ENCODE data around the gene NTF4. TPM values are rescaled to one million over a fixed set of nuclear protein-coding genes. Genes with fewer than 3 reads are reported as not detected.

NTF4 gene
- total RNA-seq, 1 donor, result not detected

DNA sequence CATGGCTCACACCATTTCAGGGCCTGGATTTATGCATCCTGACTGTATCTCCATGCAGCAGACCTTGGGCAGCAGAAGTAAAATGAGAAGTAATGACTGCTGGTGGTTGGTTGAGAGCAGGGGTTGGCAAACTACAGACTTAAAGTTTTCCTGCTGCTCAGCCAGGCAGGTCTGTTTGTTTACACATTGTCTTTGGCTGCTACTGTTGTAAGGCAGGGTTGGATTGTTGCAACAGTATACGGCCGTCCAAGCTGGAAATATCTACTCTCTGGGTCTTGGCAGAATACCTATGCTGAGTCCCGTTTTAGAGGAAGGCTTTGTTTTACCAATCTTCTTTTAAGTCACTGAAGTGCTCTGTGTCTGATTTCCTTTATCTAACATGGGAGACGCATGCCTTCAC is 34.2 kb upstream of the NTF4 start:
- TF ChIP-seq, protein P1, sequence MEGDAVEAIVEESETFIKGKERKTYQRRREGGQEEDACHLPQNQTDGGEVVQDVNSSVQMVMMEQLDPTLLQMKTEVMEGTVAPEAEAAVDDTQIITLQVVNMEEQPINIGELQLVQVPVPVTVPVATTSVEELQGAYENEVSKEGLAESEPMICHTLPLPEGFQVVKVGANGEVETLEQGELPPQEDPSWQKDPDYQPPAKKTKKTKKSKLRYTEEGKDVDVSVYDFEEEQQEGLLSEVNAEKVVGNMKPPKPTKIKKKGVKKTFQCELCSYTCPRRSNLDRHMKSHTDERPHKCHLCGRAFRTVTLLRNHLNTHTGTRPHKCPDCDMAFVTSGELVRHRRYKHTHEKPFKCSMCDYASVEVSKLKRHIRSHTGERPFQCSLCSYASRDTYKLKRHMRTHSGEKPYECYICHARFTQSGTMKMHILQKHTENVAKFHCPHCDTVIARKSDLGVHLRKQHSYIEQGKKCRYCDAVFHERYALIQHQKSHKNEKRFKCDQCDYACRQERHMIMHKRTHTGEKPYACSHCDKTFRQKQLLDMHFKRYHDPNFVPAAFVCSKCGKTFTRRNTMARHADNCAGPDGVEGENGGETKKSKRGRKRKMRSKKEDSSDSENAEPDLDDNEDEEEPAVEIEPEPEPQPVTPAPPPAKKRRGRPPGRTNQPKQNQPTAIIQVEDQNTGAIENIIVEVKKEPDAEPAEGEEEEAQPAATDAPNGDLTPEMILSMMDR (IDR thresholded peaks at IDR 0.05; ENCODE audit: insufficient read depth, low read length), result no peak
- H3K4me3 ChIP-seq (ENCODE audit: low read depth, low read length), result no peak overlapping the region
- DNase-seq (ENCODE audit: low read depth), result no peak

GRCh38 chr19:49097453-49098288 is 33.1 kb upstream of the NTF4 start:
- H3K4me3 ChIP-seq (ENCODE audit: low read depth, low read length), result no peak overlapping the region
- TF ChIP-seq, protein P1 (IDR thresholded peaks at IDR 0.05; ENCODE audit: insufficient read depth, low read length), result peak; percentile 99
- DNase-seq (ENCODE audit: low read depth), result peak; percentile 80

DNA sequence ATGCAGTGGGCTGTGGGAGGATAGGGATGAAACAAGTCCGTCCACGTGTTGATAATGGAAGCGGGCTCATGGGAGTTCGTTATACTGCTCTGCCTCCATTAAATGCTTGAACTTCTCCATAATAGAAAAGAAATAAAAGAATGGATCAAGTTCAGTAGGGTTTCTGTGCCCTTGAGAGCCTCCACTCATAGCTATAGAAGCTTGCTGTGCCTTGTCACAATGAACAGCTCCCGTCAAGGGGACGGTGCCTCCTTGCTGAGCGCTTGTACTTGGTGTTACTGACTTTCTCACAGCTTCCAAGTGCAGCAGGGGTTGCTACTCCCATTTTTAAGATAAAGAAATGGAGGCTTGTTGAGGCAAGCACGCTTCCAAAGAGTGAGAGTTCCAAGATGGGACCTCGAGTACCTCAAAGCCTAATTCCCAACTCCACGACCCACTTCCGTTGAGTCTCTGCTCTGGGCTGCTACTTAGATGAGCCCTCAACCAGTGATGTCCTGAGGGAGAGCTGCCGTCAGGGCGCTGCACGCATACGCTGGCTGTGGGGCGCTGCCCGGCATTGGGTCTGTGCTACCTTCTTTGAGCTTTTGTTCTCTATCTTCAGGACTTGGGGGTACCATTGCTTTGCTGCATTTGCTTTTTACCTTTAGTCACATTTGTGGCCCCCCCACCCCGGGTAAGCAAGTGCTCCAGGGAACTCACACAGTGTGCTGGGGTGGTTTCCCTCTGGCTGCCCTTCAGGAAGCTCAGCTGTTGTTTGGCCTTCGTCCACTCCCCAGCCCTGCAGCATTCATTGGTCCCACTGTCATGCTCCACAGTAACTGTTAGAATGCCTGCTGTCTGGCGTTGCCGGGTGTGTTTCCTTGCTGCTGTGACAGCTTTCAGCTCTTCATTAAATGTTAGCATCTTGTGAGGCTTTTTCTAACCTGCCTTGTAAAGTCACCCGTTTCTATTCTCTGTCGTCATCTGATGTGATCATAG is 30.2 kb upstream of the NTF4 start:
- H3K4me3 ChIP-seq (ENCODE audit: low read depth, low read length), result no peak overlapping the region
- DNase-seq (ENCODE audit: low read depth), result peak; percentile 28
- TF ChIP-seq, protein P1 (IDR thresholded peaks at IDR 0.05; ENCODE audit: insufficient read depth, low read length), result no peak

GRCh38 chr19:49092686-49093085 is 28.1 kb upstream of the NTF4 start:
- H3K4me3 ChIP-seq (ENCODE audit: low read depth, low read length), result no peak overlapping the region
- TF ChIP-seq, protein P1 (IDR thresholded peaks at IDR 0.05; ENCODE audit: insufficient read depth, low read length), result no peak
- no peak for DNase-seq (ENCODE audit: low read depth)

DNA sequence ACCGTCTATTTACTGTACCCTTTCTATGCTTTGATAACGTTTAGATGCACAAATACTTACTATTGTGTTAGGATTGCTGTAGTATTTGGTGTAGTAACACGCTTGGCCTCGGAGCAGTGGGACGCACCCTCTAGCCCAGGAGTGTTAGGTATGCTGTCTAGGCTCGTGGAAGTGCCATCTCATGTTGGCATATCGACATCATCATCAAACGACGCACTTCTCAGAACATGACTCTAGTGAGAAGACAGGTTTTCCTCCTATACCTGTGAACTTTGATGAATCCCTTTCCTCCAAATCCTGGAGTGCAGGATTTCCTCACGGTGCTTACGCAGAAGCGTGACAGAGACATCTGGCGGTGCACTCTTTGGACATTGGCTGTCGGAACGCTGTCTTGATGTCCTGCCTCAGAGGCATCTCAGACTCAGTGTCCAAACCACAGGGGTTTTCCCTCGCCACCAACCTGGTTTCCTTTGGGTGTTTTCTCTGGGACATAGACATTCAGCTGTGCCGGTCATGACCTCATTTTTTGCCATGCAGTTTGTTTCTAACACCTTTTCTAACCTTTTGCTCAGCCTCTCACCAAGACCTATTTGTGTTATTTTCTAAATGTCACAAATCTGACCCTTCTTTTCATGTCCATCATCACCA is 26.9 kb upstream of the NTF4 start:
- TF ChIP-seq, protein P1 (IDR thresholded peaks at IDR 0.05; ENCODE audit: insufficient read depth, low read length), result no peak
- DNase-seq (ENCODE audit: low read depth), result no peak
- H3K4me3 ChIP-seq (ENCODE audit: low read depth, low read length), result no peak overlapping the region

- DNase-seq (ENCODE audit: low read depth), result no peak
- TF ChIP-seq, protein P1 (IDR thresholded peaks at IDR 0.05; ENCODE audit: insufficient read depth, low read length), result no peak
- H3K4me3 ChIP-seq (ENCODE audit: low read depth, low read length), result peak overlapping the region; percentile 96
These were observed 21.7 kb upstream of the NTF4 start for GRCh38 chr19:49086296-49086695.
